GM19397 (cell line): Measurements from ENCODE around the gene PPP1R16B.

ENCODE experiments used
- ATAC-seq: cut with Tn5 transposase; IDR thresholded peaks from one replicate; pipeline ENCODE4 v1.9.1; 2021; ENCODE audit warnings: mild to moderate bottlenecking, moderate library complexity; ENCODE audit not compliant: unreplicated experiment

The PPP1R16B gene

DNA sequence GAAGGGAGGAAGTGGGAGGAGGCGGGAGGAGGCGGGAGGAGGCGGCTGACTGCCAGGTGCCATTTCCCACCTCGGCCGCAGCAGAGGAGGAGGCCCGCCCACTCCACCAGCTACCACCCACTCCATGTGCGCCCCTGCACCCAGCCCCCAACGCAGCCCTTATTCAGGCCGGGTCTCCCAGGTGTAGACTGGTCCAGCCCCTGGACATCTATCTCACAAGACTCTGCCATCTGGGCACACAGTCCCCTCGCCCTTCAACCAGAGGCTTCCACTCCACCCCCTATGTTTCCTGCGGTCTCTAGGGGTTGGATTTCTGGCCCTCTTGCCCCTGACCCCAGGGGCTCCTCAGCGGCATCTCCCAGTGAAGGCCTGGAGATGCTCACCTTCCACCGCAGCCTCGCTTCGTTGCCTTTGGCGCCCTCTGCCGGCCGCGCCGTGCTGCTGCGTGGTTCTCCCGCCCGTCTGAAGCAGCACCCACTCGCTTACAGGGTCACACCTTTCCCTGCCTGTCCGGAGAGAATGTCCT lies 88.1 kb downstream of the PPP1R16B start:
- ATAC-seq, result peak; percentile 46

DNA sequence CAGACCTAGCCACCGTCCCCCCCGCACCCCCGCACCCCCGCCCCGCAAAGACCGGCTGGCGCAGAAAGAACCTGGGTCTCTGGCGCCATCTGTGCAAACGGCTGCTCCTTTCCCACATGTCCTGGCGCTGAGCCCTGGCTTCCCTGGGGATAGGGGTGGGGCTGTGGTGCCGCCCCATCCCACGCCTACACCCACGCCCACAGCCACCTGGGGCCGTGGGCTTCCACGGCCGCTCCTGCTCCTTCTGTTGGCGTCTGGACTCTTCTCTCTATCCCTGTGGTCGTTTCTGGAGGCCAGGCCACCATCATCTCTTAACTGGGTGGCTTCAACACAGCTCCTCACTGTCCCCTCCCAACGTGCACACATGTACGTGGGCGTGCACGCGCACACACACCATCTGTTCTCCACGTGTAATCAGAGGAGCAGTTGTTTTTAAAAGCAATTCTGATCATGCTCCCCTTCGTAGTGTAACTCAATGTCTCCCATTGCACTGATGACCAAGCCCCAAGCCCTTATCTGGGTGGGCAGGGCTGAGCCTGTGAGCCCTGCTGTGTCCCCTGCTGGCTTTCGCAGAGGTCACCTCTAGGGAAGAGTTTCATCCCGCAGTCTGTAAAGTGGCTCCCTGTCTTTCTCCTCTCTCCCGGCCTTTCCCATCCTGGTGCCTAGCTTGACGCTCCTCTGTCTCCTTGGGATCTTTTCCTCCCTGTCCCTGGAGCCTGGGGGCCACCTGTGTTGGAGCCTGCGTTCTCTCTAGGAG lies 88.8 kb downstream of the PPP1R16B start:
- no peak for ATAC-seq

DNA sequence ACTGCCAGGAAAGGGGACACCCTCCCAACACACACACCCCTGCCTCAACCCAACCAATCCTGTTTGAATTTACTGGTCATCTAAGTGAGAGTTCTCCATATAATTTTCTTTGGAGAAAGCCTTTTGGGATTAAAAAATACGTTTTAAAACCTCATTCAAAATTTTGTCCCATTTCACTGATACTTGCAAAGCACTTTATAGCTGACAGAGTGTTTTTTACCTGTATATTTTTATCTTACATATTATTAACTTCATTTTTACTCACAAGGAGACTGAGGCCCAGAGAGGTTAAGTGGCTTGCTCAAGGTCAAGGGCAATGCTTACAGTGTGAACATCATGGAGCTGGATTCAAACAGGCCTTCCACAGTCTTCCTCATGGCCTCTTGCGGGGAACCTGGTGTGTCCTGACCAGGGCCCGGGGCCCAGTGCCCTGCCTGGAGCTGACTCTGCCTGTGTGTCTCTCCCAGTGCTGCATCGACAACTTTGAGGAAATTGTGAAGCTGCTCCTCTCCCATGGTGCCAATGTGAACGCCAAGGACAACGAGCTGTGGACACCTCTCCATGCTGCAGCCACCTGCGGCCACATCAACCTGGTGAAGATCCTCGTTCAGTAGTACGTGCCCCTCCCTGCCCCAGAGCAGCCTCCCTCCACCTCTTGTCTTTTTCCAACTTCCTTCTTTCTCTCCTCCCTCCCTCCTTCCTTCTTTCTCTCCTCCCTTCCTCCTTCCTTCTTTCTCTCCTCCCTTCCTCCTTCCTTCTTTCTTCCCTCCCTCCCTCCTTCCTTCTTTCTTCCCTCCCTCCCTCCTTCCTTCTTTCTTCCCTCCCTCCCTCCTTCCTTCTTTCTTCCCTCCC lies 89.8 kb downstream of the PPP1R16B start:
- no peak for ATAC-seq

DNA sequence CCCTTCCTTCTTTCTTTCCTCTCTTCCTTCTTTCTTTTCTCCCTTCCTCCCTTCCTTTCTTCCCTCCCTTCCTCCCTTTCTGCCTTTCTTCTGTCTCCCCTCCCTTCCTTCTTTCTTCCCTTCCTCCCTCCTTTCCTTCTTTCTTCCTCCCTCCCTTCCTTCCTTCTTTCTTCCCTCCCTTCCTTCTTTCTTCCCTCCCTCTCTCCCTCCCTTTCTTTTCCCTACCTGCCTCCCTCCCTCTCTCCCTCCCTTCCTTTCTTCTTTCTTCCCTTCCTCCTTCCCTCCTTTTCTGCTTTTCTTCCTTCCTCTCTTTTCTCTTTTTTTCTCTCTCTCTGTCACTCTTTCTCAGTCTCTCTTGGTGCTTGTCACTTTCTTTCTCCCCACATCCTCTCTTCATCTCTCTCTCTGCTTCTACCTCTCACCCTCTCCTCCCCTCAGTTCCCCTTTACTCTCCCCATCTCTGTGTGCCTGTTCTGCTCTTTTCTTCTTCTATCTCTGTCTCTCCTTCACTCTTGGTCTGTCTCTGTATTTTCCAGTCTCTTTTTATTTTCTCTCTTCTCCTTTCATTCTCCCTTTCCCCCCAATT lies 90.6 kb downstream of the PPP1R16B start:
- ATAC-seq, result no peak

DNA sequence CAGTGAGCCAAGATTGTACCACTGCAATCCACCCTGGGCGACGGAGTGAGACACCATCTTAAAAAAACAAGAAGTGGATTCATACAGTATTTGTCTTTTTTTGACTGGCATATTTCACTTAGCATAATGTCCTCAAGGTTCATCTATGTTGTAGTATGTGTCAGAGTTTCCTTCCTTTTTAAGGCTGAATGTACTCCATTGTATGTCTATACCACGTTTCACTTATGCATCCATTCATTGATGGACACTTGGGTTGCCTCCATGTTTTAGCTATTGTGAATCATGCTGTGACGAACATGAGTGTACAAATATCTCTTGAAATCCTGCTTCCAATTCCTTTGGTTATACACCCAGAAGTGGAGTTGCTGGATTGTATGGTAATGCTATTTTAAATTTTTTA lies 91.8 kb downstream of the PPP1R16B start:
- ATAC-seq, result no peak

DNA sequence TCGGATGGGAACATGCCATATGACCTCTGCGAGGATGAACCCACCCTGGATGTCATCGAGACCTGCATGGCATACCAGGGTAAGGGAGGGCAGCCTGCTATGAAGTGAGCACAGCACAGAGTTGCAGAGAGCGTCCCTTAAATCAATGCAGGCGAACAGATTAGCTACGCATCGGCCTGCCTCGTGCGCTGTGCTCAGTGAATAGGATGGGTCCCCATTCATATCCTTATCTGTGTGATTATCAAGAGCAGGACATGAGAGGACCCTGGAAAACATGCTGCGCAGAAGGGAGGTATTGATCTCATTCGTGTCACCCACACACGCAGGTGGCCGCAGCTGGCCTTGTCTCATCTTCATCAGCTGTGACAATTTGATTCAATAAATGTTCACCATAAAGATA lies 95.1 kb downstream of the PPP1R16B start:
- ATAC-seq, result no peak

DNA sequence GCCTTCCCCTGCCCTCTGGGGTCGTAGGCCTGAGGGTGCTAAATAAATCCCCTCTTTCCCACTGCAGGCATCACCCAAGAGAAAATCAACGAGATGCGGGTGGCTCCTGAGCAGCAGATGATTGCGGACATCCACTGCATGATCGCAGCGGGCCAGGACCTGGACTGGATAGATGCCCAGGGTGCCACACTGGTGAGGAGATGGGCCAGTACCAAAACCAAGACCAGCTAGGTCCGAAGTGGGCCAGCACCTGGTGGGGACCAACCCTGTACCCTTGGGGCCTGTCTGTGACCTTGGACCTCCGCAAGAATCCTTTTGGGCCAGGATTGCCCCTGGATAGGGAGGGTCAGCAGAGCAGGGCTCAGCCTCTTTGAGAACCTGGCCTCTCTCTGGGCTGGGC lies 97.1 kb downstream of the PPP1R16B start:
- no peak for ATAC-seq

DNA sequence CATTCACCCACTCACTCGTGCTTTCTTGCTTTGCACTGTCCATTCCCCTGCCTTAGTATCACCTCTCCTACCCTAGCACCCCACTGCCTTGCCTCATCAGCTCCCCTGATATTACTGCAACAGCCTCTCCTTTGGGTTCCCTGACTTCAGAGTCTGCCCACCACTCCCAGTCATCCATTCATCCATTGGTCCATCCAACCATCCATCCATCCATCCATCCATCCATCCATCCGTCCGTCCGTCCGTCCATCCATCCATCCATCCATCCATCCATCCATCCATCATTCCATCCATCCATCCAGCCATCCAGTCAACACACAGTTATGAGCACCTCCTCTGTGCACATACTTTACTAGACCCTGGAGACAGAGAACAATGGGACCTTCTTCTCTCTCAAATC lies 97.8 kb downstream of the PPP1R16B start:
- ATAC-seq, result no peak

DNA sequence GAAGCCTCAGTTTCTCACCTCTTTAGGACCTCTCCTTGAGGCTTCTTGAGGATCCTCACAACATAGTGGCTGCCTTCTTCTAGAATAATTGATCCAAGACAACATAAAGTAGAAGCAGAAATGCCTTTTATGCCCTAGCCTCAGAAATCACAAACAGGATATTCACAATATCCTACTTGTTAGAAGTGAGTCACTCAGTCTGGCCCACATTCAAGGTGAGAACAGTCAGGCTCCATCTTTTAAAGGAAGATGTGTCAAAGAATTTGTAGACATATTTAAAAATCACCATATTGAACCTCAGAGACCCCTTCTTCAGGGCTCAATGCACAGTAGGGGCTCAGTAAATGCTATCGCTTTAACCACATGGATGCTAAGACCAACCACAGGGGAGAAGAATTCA lies 99.9 kb downstream of the PPP1R16B start:
- no peak for ATAC-seq

DNA sequence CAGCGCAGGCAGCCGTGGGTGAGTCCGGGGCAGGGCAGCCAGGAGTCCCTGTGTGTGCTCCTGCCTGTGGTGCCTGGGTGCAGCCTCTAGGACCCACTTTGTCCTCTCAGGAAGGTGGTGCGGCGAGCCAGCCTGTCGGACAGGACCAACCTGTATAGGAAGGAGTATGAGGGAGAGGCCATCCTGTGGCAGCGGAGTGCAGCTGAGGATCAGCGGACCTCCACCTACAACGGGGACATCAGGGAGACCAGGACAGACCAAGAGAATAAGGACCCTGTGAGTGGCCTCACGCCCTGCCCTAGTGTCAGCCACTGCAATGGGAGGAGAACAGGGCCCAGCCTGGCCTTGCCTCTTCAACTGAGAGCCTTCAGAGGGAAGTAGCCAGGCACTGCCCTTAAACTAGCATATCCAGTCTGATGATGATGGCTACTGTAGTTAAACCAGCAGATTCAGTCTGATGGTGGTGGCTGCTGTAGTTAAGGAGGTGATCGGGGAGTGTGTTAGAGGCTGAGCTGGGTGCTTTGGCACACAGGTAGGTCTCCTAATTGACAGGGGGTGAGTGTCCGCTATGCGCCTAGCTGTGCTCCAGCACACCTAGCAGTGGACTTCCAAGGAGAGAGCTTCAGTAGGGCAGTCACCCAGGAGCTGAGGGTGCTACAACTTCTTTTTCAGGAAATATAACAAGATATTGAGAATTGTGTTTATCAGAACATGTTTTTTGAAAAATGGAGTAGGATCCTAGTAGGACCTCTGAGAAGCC lies 102.6 kb downstream of the PPP1R16B start:
- ATAC-seq, result no peak

DNA sequence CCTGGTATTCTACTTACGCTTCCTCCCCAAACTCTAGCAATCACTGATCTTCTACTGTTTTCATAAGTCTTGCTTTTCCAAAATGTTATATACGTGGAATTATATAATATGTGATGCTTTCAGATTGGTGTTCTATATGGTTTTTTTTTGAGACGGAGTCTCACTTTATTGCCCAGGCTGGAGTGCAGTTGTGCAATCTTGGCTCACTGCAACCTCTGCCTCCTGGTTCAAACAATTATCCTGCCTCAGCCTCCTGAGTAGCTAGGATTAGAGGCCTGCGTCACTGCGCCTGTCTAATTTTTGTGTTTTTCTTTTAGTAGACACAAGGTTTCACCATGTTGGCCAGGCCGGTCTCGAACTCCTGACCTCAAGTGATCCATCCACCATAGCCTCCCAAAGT lies 109.9 kb downstream of the PPP1R16B start:
- no peak for ATAC-seq

DNA sequence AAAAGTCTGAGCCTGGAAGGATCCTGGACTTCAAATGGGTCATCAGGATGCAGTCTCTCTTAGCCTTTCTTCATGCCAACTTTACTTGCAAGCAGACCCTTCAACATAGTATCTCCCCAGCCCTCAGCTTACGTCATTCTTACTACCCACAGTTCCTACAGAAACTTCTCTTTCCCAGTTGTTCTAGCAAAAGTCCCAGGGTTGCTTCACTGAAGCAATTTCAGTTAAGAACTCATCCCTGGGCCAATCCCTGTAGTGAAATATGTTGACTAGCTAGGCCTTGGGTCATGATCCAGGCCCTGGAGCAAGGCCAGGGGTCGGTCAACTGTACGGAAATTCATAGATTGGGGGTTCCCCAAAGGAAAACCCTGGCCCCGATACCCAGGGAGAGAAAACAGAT lies 112.2 kb downstream of the PPP1R16B start:
- no peak for ATAC-seq

DNA sequence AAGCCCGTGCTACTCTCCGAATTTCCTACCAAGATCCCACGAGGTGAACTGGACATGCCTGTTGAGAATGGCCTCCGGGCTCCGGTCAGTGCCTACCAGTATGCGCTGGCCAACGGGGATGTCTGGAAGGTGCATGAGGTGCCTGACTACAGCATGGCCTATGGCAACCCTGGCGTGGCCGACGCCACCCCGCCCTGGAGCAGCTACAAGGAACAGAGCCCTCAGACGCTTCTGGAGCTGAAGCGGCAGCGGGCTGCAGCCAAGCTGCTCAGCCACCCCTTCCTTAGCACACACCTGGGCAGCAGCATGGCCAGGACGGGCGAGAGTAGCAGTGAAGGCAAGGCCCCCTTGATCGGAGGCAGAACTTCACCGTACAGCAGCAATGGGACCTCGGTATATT lies 112.7 kb downstream of the PPP1R16B start:
- no peak for ATAC-seq

DNA sequence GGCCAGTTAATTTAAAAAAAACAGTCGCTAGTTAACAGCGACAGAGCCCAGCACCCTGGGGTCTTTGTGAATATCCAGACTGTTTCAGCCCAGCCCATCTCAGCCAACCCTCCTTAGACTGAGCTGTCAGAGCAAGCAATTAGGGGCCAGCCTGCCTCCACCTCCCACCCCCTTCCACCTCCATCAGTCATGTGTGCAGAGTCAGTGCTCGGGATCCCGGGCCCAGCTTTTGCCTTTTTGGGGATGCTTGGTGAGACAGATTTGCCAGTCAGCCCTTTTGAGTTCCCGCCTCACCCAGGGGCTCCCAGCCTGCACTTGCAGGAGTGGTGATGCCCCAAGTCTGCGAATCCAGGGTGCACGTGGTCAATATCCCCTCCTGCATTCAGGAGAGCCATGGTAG lies 114.2 kb downstream of the PPP1R16B start:
- no peak for ATAC-seq

DNA sequence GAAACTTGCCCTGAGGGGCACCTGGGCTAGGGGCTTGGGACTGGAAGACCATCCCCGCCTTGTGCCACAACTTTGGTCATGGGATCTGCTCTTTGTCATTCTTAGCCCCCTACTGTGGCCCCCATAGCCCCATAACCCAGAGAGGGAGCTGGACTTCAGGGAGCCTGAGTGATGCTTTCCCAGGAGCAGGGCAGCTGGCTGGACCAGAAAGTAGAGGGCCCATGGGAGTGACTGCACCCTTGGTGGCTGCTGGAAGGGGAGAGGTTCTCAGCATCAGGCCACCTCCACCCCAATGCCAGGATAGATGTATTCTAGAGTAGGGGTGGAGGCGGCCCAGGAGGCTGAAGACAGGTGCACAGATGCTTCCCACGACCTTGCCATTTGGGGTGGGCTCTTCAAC lies 114.9 kb downstream of the PPP1R16B start:
- ATAC-seq, result no peak

DNA sequence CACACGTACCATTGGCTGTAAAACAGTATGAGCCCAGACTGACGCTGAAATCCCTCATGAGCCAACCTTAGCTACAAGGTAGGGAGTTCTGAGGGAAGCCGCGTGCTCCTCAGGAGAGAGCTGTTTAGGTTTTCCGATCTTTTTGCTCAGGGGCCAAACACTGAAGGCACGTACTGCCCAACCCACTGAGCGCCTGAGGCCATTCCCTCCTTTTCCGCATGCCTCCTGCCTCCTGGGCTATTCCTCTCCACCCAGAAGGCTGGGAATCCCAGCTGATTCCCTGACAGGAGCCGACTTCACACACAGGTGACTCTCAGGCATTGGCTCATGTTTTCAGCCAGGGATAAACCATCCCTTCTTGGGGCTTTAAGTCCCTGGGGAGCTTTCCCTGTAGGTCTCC lies 115.4 kb downstream of the PPP1R16B start:
- no peak for ATAC-seq

DNA sequence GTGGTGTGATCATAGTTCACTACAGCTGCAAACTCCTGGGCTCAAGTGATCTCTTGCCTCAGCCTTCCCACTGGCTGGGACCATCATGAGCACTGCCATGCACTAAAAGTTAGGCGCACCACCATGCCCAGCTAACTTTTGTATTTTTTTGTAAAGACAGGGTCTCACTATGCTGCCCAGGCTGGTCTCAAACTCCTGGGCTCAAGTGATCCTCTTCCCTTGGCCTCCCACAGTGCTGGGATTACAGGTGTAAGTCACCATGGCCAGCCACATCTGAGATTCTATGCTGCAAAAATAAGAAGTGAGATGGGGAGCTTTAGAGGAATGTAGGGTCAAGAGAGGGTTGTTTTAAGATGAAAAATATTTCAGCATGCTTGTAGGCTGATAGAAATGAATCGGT lies 119.2 kb downstream of the PPP1R16B start:
- ATAC-seq, result no peak

DNA sequence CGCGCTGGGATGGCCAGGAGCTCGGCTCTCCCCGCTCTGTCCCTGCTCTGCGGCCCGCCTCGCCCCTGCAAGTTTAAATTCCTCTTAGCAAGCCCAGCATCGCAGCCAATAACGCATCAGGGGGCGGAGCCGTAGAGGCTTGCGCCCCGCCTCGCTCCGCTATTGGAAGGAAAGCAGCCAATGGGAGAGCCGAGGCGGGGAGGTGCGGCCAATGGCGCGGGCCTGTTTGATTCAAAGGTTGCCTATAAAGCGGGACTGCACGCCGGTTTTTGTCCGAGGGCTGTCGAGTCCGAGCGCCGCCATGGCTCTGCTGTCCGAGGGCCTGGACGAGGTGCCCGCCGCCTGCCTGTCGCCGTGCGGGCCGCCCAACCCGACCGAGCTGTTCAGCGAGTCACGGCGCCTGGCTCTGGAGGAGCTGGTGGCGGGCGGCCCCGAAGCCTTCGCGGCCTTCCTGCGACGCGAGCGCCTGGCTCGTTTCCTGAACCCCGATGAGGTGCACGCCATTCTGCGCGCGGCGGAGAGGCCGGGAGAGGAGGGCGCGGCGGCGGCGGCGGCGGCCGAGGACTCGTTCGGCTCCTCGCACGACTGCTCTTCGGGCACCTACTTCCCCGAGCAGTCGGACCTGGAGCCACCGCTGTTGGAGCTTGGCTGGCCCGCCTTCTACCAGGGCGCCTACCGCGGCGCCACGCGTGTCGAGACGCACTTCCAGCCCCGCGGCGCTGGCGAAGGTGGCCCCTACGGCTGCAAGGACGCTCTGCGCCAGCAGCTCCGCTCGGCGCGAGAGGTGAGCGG lies 120.8 kb downstream of the PPP1R16B start, which contains the start of gene FAM83D:
FAM83D (plus strand) TSS at position 276 of the 792 bp plus-strand sequence; CDS start at position 302, 26 bp downstream.
- peak; percentile 90 for ATAC-seq

DNA sequence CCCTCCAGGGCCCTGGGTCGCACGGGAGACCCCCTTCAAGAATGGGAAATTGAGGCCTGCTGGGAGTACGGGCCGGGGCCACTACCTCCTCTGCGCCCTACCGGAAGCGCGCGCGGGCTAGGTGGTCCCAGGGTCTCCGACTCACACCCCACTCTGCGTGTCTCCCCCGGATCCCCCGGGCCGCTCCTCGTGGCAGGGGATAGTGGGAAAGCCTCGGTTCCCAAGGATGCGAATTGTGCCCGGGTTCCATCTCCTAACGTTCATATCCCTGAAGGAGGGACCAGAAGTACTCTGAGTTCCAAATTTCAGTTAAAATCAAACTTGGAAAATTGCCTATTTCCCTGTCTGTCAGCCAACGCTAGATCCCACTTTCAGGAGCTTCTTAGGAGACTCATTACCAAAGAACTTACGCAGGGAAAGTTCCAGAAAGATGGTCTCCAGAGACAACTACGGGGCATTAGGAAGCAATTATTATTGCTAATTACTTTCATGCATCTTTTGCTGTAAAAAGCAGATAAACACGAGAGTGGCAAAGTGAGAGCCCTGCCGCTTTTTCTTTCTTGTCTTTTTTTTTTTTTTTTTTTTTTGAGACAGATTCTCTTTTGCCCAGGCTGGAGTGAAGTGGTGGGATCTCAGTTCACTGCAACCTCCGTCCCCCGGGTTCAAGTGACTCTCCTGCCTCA lies 121.6 kb downstream of the PPP1R16B start:
- ATAC-seq, result peak; percentile 3
